NCI-H187 treated with DMSO at 0.1 percent for 48 hours (cell line): ENCODE results near the gene ARHGAP26.
"Not testable (repeated sequence)": the region's sequence is repeated elsewhere in the genome, so short reads cannot be mapped to it uniquely, and the experiment has no call there.

ENCODE experiments used
- DNase-seq: peaks from one replicate; lab custom pipeline; 2025; lab: John Stamatoyannopoulos, UW

Gene ARHGAP26

DNA sequence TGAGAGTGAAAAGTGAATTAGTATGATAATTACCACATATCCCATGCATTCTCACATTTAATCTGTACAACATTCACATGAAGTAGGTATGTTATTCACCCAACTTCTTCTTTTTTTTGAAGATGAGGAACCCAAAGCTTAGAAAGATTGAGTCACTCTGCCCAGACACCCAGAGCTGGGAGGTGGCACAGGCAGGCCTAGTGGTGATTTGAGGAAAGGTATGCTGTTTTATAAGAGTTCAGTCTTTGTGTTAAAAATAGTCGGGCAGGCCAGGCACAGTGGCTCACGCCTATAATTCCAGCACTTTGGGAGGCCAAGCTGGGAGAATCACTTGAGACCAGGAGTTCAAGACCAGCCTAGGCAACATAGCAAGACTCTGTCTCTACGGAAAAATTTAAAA is 348.0 kb downstream of the ARHGAP26 start:
- DNase-seq: no peak

DNA sequence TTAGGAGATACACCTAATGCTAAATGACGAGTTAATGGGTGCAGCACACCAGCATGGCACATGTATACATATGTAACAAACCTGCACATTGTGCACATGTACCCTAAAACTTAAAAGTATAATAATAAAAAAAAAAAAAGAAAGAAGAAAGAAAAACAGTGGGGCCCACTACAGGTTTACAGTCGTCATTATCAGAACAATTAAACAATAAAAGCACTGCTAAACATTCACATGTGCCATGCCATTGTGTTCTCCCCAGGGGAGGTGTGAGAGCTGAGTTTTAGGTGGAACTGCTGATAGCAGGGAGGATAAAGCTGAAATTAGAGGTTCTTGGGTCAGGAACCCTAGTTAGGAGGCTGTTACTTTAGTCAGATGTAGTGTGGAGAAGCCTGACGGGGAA is 348.6 kb downstream of the ARHGAP26 start:
- not testable (repeated sequence) for DNase-seq

DNA sequence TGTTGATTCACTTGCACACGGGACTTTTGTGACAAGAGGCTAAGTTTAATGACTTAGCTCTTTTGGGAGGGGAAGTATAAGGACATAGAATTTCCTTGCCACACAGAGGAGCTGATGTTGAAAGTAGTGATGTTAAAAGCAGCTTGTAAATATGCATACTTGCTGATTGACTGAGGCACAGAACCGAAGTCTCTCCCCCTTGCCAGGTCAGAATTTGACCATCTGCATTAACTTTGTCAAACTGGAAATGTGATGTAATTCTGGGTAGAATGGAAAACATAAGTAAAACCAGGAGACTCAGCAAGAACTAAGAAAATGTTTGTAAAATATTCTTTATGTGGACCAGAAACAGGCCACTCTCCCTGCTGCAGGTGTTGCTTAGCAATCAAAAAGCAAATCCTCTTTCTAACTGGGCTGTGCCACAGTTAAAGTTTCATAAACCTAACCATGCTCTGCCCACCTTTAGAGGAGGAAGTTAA is 349.2 kb downstream of the ARHGAP26 start:
- no peak for DNase-seq

DNA sequence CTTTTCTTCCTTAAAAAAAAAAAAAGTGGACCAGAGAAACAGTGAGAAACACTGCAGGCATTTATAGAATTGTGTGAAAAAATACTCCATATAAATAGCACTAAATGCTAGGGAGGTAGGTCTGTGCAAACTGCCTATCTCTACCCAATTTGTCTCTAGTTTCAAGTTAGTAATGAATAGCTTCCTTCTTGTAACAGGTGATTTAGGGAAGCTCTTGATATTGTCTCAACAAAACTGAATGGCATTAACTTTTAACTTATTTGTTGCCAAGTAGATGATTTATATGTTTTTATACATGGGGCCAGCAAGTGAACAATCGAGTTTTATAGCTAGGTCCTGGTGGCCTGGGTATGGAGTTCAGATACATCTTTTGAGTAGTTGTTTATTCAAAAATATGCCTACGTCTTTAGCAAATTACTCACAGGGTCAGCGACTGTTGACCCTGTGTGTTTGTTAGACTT is 349.7 kb downstream of the ARHGAP26 start:
- no peak for DNase-seq

DNA sequence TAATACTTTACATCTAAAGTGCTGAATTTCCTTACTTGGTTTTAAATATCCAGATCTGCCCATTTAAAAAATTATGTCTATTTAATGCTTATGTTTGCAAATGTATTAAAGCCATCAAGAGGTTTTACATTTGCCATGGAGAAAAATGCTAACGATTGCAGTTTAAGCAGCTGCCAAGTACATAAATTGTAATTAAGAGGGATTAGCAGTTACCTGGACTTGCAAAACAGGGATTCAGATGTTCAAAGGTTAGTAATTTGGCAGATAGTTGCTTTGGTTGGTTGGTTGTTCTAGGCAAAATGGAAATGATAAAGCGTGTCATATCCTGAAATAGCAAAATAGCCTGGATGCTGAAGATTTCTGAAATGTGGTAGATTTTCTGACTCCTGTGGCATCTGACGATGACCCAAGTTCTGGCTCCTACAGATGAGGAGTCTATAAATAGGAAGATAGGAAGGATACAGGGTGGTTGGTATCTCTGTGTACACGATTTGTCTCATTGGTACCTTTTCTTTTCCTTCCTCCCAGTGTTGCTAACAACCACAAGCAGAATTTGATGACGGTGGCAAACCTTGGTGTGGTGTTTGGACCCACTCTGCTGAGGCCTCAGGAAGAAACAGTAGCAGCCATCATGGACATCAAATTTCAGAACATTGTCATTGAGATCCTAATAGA is 350.4 kb downstream of the ARHGAP26 start:
- no peak for DNase-seq

DNA sequence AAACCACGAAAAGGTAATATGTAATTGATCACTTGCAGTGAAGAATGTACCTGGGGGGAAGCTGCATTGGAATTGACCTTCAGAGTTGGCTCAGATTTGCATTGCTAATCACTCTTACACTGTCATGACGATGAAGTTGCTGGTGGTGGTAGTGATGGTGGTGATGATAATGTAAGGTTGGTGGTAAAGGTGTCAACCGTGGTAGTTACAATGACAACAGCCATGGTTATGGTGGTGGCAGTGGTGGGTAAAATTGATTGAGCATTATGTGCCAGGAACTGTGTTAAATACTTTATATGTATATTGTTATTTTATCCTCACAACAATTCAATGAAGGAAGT is 350.9 kb downstream of the ARHGAP26 start:
- no peak for DNase-seq

DNA sequence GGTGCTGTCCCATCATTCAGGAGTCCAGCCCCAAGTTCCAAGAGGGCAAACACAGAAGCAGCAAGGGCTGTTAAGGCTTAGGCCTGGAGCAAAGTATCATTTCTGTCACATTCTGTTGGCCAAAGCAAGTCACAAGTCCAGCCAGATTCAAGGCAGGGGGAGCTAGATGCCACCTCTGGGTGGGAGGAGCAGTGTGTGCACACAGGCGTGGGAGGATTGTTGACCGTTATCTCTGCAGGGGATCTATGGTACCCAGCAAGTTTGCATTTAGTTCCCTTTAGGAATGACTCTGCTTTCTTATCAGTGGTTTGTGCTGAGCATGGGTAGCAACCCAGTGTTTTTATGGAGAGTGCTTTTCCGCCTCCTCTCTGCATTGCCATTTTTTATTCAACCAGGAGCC is 354.4 kb downstream of the ARHGAP26 start:
- no peak for DNase-seq

DNA sequence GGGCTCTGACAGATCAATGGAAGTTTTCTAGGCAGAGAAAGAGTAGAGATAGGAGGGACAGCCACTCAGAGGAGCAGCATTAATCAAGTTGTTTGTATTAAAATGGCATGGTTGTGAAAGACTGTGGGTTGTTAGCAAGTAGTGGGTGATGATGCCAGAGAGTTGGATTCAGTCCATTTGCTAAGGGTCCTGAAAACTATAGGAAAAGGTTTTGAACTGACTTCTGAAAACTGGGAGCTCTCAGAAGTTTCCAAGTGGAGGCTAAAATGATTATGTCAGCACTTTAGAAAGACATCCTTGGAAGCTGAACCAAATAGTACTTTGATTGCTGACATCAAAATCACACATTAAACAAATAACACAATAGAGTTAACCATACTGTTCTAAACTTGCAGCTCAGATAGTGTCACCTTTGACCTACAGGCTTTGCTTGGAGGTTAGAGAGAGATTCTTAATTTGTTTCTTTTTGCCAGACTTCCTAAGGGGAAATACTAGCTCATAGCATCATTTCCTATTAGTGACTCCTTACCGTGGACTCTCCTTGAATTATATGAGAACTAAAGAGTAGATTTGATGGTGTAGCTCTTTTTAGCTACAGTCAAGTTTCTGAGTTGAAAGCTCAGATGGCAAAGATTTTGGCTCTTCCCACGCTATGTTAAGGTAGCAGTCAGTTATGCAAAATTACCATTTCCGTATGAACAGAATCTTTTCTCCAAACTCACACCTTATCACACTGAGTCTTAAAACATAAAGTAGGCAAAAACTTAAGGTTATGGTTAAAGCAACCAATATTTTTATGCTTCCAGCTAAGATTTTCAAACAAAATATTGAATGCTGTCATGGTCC is 356.2 kb downstream of the ARHGAP26 start:
- DNase-seq: no peak

DNA sequence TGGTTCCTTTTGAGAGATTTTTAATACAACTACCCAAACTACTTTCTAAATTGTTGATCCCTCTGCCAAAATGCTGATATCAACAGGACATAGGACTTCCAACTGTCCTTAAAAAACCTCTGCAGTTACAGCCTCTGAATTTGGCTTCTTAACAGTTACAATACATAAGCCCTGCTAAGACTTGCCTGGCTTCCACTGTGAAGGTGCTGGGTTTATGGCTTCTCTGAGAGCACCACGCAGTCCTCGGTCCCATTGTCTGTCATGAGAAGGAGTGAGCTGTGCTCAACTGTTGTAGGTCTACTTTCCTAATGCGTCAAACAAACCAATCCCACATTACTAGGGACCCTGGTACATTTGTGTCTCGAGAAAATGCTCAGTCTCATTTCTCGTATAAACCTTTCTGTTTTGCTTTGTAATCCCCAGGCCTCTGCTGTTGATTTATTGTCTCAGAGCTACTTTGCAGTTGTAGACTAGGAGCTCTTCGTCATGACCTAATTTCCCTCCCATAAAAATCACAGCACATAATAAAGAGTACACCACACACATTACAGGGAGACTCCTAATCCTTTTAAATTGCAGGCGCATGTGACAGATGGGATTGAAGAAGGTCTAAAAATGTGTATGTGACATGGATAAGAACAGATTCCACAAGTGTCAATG is 358.4 kb downstream of the ARHGAP26 start:
- DNase-seq: no peak

DNA sequence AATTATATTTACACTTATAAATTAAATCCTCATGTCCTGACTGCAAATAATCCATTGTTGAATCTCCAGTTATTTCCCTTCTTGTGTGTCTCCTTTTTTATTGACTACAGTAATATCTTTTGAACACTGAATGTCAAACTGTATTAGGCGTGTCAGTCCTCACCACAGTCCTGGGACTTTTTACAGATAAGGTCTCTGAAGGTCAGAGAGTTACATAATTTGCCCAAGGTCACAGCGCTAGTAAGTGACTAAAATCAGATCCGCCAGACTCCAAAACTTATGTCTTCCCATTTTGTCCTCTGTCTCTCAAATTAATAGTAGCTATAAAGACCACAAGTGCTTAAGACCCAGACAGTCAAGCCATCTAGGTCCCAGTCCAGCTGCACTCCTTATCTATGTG is 359.0 kb downstream of the ARHGAP26 start:
- no peak for DNase-seq

DNA sequence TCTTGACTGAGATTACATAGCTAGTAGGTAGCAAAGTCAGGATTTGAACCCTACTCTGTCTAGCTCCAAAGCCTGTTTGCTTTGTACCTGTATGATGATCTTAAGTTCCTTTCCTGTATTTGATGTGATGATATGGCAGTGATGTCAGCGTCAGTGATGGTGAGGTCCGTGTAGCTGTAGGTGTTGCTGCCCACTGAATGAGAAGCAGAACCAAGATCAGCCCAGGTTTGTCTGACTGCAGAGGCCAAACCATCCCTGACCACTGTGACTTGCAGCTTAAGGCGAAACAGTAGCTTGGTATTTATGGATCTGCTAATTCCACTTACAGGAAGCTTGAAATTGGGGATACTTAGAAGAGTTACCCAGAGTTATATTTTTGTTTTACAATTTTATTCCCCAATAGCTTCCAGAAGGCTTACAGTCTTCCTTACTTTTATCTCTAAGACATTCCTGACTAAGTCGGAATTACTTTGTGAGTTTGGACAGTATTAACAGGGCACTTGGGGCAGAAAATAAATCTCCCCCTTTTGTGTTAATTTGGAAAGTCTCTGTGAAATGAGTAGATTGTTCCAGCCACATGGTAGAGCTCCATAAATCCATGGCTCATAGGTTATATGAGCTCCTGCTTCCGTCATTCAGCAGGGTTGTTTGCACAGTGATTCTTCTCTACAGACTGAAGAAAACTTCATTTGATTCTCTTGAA is 359.9 kb downstream of the ARHGAP26 start:
- no peak for DNase-seq

DNA sequence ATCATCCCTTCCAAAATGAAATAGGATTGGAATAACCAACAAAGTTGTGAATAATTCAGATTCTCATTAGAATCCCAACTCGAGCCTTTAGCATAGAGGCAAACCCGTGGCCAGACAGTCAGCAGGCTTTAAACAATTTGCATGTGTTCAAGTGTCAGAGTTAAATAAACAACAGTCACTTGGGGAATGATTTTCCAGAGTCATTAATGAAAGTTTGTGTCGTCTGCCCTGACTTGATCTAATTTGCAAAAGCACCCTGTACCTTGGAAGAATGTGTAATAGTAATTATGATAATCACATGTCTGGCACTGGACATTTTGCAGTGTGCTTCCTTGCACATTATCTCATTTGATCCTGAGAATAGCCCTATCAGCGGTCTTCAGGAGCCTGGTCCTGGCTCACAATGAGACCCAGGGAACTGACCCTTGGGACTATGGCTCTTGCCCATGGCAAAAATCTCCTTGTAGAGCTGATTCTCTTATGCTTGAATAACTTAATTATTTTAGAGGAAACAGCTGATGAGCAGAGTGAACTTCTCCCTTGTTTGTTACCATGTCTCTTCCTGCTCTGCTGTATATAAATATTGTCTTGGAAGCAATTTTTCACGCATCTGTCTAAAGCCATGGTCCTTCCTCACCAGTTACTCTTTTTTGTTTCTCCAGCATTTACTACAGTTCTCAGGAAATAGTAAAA is 360.6 kb downstream of the ARHGAP26 start:
- DNase-seq: no peak

DNA sequence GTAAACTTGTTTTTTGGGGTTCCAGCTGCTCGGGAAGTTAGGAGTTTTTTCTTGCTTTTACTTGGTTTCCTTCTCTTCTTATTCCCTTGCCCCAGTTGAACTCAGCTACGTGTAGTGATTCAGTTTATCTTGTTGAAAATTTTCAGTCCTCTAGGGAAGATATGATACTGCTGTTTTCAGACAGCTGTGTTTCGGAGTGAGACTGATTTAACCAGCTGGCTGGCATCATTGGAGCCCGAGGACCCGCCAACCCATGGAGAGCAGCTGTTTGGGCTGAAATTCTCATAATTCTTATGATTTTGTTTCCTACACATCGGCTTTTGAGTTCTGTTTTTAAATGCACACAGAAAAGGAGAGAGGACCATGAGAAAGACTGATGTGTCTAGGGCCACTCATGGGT is 361.8 kb downstream of the ARHGAP26 start:
- DNase-seq: no peak

DNA sequence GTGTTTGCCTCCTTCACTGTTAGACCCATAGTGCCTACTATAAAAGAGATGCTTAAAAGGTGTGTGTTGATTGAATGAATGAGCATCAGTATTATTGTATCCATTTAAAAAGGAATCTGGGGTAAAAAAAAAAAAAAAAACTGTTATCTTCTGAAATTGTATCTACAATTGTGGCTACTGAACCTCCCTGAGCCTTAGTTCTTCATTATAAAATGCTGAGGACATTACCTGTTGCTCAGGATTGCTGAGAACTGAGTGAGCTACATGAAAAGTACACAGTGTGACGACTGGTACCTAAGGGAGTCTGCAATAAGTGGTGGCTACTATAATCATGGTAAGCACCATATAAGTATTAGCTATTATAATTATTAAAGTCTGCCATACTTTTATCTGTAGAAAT is 362.6 kb downstream of the ARHGAP26 start:
- no peak for DNase-seq

DNA sequence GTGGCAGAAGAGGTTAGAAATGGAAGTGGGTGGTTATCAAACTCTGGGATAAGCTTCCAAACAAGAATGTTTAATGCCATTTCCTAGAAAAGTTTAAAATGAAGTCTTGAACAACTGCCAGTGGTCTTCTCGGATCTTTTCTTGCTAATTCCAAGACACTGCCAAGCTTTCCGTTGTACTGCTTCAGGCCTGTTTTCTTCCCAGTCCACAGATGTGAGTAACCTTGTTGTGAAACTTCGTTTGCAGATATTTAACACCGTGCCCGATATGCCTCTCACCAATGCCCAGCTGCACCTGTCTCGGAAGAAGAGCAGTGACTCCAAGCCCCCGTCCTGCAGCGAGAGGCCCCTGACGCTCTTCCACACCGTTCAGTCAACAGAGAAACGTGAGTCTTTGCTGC is 363.5 kb downstream of the ARHGAP26 start:
- no peak for DNase-seq

DNA sequence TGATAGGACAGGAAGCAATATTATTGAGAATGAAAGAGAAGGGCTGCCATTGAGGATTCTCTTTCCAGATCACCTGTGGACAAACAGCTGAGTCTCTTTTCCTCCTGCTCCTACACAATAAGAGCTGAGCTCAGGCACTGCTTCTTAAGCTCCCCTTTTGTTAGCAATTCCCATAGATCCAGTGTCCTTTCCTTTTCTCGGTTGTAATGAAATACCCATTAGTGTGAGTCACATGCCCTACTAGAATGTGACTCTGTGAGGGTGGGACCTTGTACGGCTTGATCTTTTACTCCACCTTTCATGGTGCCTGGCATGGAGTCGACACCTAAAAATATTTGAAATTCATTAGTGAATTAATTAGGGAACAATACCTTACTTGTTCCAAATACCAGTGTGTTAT is 364.1 kb downstream of the ARHGAP26 start:
- no peak for DNase-seq

DNA sequence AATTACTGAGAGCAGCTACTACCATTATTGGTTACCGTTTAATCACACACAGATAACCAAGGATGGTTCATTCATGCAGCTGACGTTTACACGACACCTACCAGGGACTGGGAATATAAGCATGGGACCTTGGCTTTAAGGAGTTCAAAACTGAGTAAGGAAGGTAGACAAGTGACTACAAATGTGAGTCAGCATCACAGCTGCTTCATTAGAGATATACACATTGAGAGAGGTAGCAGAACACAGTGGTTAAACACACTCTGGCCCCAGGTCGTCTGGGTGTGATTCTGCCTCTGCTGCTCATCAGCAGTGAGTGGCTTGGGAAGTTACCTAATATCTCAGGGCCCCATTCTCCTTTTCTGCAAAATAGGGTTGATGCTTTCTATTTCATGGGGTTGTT is 364.7 kb downstream of the ARHGAP26 start:
- no peak for DNase-seq

DNA sequence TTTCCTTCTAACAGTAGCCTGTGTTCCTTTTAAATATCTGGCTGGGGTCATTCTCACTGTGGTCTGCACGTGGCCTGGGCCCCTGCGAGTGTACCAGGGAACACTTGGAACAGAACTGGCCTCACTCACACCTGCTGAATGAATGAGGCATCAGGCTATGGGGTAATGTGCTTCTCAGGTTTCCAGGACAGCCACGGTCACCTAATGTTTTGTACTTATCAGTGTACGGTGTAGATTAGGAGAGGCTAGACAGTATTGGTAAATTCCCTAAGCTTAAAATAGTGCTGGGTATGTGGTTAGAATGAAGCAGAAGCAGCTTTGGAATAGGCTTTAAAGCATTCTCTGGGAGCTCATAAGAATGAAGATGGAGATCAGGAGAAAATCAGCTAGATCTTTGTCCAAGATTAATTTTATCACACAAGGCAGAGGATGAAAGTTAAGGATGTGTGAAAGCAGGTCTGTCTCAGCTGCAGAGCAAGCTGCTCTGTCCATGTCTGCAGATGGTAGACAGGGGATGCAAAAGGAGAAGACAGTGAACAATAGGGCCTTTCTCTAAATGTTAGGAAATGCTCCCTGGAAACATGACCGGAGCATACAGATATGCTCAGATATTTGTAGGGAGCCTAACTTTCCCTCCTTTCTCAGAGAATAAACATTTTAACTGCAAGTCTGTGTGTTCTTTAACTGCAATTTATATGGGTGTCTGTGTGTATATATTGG is 365.8 kb downstream of the ARHGAP26 start:
- DNase-seq: no peak

DNA sequence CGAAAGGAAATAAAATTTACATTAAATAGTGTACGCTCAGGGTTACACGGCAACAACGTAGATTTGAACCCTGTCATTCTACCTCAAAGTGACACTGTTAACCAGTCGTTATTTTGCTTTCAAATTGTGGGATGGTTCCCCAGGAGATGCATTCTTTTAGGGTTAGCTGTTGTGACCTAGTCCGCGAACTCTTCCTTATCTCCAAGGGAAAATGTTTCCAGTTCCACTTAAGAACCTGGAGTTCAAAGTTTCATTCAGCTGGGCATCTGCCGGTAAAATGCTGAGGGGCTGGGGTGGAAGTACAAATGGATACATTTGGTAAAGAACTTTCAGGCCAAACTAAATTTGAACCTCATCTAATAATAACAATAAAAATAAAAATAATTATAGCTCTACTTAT is 368.7 kb downstream of the ARHGAP26 start:
- DNase-seq: no peak

DNA sequence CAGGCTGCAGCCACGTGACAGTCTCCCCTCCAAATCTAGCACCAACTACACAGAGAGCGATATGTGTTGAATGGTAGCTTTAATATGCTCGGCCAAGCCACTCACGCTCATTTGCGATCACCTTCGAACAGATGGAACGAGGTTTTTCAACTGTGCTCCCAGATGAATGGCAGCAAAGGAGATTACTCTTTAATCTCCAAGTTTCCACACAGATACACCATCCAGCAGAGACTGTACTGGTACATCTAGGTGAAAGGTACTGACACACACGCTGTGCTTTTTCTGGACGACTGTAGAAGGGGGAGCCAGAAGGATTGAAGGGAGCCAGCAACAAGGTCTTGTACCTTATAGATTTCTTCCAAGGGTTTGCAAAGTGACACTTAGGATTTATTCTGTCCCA is 369.4 kb downstream of the ARHGAP26 start:
- DNase-seq: no peak
